GM18870 (cell line): ENCODE measurements around the gene JAKMIP2.

Source experiments
- ATAC-seq: cut with Tn5 transposase; IDR thresholded peaks from one replicate; pipeline ENCODE4 v1.9.1; 2021; ENCODE audit warnings: moderate library complexity; ENCODE audit not compliant: unreplicated experiment

JAKMIP2 gene

DNA sequence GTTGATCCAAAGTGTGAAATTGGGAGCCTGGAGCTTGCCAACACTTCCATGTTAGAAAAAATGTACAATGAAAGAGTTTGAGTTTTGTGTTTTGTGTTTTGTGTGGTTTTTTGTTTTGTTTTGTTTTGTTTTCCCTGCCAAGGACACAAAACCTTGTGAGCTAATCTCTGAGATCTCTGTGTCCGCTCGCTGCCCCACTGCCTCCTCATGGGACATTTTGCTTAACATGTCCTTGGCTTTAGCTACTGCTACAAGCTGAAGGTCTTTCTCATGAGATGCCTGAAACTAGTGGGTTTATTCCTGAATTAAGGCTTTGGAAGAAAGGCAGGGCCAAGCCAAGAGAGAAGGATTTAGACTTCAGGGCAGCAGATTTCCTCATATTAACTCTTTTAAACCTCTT is 7.3 kb upstream of the JAKMIP2 start:
- no peak for ATAC-seq

- ATAC-seq, result no peak
Observed at GRCh38 chr5:147788023-147788422, 5.5 kb upstream of the JAKMIP2 start.

DNA sequence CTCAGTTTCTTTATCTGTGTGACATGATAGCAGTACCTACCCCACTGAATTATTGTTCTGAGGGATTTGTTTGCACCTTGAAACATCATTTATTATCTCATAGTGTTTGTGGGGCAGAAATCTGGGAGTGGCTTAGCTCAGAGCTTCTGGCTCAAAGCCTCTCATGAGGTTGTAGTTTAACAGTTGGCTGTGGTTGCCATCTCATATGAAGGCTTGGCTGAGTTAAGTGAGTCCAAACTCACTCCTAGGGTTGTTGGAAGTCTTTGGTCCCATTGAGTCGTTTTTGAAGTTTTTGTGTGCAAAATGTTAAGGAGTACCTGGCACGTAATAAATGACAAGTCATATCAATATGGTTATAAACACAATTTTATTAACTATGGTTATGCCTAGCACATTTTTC is 3.6 kb upstream of the JAKMIP2 start:
- no peak for ATAC-seq

DNA sequence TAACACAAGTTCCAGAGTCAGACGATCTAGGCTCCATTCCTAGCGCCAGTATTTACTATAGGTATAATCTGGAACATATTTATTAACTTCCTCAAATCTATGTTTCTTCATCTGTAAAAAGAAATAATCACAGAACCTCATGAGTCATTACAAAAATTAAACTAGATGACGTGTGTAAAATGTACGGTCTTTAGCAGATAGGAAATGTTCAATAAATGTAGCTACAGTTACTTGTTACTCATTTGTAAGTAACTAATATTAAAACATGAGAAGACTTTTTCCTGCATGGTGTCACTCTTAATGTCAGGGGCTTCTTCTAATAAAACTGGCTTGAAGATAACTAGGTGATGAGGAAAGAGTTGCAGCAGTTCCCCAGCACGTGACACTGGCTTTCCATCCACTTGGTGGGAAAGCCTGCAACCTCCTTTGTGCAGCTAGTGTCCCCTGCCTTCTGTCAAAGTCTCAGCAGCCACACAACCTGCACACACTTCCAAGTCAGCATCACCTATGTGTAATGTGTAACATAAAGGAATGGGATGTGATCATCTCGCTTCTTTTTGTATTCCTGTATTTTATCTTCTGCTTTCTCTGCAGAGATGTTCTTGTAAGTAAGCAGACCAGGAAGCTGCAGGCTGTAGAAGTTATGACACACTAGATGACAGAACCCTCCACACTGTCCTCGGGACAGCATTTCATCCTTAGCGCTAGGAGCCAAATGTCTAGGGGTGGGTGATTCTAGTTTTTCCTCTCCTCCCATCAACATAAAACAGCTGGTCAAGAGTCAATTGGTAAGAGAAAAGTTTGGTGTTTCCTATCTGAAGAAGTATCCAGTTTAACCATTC is 1.8 kb upstream of the JAKMIP2 start:
- ATAC-seq, result no peak

DNA sequence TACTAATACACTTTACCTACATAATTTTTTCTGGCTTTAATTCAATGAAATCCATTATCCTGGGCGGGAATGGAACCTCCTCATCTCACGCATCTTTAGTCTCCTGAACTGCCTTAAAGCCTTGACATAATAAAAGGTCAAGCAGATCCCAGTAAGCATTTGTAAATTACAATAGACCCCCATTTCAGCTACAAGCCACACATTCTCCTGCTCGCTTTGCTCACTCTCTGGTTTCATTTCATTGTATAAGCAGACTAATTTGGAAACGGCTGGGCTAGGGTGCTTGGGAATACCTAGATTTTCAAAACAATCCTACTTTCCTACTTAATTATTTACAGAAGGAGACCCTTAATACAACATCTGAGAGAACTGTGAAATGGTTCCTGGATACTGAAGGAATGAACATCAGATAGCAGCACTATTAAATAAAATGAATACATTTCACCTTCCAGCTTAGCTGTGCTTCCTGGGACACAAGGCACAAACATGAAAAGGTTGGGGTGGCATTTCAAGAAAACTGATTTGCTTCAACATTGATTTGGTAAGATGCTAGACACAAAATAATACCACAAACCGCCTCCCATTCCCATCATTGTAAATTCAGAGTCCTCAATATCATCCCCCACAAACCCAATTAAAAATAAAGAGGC is 1.5 kb downstream of the JAKMIP2 start:
- no peak for ATAC-seq

GRCh38 chr5:147779694-147780093 is 2.8 kb downstream of the JAKMIP2 start:
- no peak for ATAC-seq

DNA sequence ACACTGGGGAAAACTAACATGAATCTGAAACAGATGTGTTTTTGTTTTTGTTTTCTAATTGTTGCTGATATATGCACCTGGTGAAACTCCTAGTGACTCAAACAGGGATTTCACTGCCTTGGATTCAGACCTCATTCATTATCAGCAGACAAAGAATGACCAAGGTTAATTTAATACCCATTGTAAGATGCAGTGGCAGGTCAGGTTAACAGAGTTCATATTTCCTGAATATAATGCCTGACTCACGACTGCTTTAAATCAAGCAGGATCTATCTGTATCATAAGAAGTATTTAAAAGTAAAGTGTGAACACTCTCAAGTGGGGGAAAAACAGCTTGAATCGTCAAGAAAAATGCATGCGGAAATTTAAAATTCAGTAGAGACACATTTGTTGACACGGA is 5.5 kb downstream of the JAKMIP2 start:
- no peak for ATAC-seq

GRCh38 chr5:147773587-147773986 is 8.9 kb downstream of the JAKMIP2 start:
- no peak for ATAC-seq

- ATAC-seq, result no peak
Observed at GRCh38 chr5:147773139-147773538, 9.4 kb downstream of the JAKMIP2 start.

GRCh38 chr5:147767048-147767447 is 15.5 kb downstream of the JAKMIP2 start:
- ATAC-seq, result no peak

DNA sequence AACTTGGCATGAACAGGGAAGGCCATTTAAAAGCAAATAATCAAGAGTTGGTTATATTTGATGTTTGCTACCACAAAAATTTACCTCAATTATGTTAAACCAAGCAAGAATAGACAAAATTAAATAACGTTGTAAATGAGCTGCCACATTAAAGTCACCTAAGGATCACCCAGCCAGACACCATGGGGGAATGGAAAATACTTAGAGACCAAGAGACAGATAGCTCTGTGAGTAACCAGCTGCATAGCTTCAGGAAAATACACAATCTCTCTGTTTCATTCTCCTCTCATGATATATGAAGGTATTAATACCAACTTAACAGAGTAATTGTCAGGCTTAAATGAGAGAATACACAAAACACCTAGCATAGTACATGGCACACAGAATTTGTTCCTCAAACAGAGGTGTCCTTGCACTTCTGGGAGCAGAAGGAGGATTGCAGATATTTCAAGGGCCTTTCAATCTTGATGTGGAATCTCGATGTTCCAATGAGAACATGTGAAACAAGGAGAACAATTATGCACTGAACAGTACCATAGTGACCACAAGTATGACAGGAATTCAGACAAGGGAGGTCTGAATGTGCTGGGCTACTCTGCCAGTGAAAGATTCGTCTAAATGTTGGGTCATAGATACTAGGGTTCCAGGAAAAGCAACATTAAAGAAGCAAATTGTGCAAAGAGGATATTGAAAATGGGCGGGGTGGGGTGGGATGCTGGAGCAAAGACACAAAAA is 18.6 kb downstream of the JAKMIP2 start:
- ATAC-seq, result no peak

DNA sequence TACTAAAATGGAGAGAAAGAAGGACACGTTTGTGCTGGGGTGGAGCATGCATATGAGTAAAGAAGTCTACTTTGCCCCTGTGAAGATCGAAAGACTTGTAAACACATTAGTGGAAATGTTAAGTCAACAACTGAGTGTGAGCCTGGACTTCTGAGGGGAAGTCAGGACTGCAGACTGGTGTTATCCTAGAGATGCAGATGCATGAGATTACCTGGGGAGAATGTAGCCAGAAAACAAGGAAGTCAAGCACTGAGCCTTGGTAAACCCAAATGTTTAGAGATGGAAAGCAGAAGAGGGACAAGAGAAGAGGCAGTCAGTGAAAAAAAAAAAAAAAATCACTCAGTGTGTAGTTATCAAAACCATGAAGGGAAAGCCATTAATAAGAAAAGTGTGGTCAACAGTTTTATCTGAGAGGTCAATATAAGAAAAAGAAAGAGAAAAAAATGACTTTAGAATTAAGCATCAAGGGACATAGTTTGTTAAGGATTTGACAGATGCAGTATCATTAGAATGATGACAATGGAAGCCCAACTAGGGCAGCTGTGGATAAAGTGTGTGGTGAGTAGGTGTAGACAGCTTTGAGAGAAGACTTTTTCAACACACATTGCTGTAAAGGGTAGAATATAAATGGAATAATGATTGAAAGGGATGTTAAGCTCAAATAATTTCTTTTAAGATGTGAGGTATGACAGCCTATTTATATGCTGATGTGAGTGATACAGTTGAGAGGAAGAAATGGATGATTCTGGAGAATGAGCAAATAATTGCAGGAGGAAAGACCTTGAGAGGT is 22.2 kb downstream of the JAKMIP2 start:
- no peak for ATAC-seq

- no peak for ATAC-seq
Observed at GRCh38 chr5:147759441-147759840, 23.1 kb downstream of the JAKMIP2 start.

GRCh38 chr5:147756566-147756965 is 26.0 kb downstream of the JAKMIP2 start:
- no peak for ATAC-seq

GRCh38 chr5:147754372-147755122 is 28.0 kb downstream of the JAKMIP2 start:
- ATAC-seq, result no peak

GRCh38 chr5:147753765-147754164 is 28.8 kb downstream of the JAKMIP2 start:
- no peak for ATAC-seq

DNA sequence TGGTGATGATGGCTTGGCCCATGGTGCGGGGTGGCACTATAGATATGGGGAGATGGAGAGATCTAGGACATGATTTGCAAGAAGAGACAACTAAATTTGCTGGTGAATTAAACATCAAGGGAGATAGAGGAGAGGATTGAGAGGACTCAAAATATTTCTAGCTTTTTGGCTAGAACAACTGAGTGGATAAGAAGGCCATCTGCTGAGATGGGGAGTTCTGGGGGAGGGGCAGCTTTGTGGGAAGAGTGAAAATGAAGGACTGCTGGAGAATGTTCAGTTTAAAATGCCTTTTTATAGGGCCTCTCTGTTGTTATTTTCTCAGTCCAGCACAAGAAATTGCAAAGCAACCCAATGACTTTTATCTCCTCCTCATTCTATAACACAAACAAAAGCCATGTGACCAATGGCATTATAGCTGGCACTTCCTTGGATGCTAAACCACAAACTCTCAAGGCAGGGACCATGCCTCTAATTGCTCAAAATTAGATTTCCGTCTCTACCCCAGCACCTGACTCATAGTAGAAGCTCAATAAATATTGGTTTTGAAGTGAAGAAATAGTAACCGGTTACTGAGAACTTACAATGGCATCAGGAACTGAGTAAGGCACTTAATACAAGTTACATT is 29.8 kb downstream of the JAKMIP2 start:
- no peak for ATAC-seq

- no peak for ATAC-seq
Observed at GRCh38 chr5:147752033-147752432, 30.5 kb downstream of the JAKMIP2 start.

- ATAC-seq, result no peak
Observed at GRCh38 chr5:147751156-147751830, 31.2 kb downstream of the JAKMIP2 start.
